NCI-H128 (cell line): ENCODE measurements around the gene S100A9.
"Not testable (repeated sequence)": the region's sequence is repeated elsewhere in the genome, so short reads cannot be mapped to it uniquely, and the experiment has no call there.

Source experiments
- DNase-seq: peaks from one replicate; lab custom pipeline; 2025; ENCODE audit not compliant: unreplicated experiment; lab: John Stamatoyannopoulos, UW

The S100A9 gene

DNA sequence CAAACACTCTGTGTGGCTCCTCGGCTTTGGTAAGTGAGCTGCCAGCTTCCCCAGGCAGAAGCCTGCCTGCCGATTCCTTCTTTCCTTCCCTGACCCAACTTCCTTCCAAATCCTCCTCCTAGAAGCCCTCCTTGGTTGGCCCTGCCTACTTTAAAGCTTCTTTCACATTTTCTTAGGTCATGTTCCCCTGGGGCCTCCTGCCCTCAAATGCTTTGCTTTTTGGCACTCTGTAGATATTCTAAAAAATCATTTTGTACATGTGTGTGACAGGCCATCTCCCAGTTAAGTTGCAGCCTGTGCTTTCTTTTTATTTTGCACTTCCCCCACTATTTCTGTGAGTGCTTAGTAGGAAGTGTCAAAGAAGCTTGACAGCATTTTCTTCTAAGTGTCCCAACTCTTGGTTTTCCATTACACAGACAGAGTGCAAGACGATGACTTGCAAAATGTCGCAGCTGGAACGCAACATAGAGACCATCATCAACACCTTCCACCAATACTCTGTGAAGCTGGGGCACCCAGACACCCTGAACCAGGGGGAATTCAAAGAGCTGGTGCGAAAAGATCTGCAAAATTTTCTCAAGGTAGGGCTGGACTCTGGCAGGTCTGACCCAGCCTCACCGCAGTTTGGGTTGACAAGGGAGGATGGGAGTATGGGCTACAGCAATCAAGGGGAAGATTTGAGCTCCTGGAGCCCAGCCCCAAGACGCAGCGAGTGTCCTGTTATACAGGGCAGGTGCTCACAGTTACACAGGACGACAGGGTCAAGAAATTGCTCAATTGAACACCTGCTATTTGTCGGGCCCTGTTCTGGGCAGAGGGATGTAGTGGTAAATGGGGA is at the start of gene S100A9:
S100A9 (plus strand) TSS at position 2 of the 838 bp plus-strand sequence; CDS start at position 432, 430 bp downstream.
- no peak for DNase-seq

DNA sequence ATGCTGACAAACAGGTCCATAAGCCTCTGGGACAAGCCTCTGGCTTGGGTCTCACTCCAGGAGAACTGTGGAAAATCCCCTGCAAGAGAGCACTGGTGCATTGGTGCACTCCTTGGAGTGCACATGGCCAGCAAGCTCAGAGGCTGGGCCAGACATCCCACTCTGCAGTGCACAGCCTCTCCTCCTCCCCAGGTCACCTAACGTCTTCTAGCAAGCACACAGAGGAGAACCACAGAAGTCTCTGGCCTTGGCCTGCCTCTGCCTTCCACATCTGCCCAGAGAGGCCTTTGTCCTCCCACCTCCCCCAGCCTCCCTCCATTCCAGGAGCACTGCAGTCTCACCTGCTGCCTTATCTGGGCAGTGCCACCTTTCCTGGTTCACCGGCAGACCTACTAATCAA is 49.1 kb upstream of the S100A9 start:
- DNase-seq: no peak

GRCh38 chr1:153309441-153309840 is 48.2 kb upstream of the S100A9 start:
- no peak for DNase-seq

- DNase-seq: no peak
Observed at GRCh38 chr1:153310526-153310925, 47.1 kb upstream of the S100A9 start.

GRCh38 chr1:153312570-153313186 is 45.0 kb upstream of the S100A9 start, which contains the start of gene PGLYRP3:
Gene PGLYRP3 (minus strand): TSS chr1:153312952. CDS start chr1:153310665, 2,287 bp downstream.
- DNase-seq: no peak

- DNase-seq: no peak
Observed at GRCh38 chr1:153313288-153313687, 44.4 kb upstream of the S100A9 start.

DNA sequence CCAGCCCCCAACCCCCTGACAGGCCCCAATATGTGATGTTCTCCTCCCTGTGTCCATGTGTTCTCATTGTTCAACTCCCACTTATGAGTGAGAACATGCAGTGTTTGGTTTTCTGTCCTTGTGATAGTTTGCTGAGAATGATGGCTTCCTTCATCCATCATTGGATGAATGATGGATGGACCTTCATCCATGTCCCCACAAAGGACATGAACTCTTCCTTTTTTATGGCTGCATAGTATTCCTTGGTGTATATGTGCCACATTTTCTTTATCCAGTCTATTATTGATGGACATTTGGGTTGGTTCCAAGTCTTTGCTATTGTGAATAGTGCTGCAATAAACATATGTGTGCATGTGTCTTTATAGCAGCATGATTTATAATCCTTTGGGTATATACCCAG is 43.3 kb upstream of the S100A9 start:
- DNase-seq: not testable (repeated sequence)

DNA sequence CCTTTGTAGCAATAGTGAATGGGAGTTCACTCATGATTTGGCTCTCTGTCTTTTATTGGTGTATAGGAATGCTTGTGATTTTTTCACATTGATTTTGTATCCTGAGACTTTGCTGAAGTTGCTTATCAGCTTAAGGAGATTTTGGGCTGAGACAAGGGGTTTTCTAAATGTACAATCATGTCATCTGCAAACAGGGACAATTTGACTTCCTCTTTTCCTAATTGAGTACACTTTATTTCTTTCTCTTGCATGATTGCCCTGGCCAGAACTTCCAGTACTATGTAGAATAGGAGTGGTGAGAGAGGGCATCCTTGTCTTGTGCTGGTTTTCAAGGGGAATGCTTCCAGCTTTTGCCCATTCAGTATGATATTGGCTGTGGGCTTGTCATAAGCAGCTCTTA is 41.6 kb upstream of the S100A9 start:
- DNase-seq: not testable (repeated sequence)

DNA sequence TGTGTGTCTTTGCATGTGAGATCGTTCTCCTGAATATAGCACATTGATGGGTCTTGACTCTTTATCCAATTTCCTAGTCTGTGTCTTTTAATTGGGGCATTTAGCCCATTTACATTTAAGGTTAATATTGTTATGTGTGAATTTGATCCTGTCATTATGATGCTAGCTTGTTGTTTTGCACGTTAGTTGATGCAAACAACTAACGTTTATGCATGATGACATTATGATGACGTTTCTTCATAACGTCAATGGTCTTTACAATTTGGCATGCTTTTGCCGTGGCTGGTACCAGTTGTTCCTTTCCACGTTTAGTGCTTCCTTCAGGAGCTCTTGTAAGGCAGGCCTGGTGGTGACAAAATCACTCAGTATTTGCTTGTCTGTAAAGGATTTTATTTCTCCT is 39.5 kb upstream of the S100A9 start:
- not testable (repeated sequence) for DNase-seq

GRCh38 chr1:153322568-153322967 is 35.1 kb upstream of the S100A9 start:
- DNase-seq: no peak

- no peak for DNase-seq
Observed at GRCh38 chr1:153324912-153325311, 32.7 kb upstream of the S100A9 start.

DNA sequence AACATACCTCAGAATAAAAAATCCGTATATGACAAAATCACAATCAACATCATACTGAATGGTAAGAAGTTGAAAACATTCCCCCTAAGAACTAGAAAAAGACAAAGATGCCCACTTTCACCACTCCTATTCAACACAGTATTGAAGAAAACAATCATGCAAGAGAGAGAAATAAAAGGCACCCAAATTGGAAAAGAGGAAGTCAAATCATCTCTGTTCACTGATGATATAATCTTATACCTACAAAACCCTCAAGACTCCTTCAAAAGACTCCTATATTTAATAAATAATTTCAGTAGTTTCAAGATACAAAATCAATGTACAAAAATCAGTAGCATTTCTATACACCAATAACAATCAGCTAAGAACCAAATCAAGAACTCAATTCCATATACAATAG is 23.8 kb upstream of the S100A9 start:
- no peak for DNase-seq

GRCh38 chr1:153336650-153337049 is 21.0 kb upstream of the S100A9 start:
- DNase-seq: no peak

DNA sequence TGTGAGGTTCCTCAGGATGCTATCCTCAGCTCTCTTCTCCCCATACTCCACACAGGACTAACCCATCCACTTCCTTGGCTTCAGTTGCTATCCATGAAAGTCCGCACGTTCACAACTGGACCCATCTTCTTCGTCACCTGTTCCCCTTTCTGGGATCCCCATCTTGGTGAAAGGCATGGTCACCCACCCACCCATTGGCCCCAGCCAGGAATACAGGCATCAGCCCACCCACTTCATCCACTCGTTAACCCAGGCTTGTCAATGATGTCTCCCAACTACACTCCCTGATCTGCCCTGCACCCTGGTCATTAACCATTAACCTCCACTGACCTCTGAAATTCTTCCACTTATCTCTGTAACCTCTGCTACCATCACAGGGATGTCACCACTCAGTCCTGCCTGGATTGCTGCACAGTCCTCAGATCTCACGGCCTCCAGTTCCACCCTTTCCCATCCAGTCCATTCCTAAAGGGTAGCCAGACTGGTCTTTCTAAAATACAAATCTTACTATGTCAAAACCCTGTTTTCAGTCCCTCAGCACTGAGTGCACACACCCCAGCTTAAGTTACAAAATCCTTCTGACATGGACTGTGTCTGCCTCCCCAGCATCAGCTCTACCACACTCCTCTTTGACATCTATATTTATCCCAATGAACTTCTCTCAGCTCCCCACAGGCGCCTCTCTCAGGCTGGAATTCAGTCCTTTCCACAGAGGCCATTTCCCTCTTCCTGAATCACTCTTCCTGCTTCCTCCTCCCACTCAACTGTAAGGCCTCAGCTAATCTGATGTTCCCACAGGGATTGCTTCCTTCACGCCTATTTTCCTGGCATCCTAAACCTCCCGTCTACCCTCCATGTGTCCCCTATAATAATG is 19.4 kb upstream of the S100A9 start:
- no peak for DNase-seq

DNA sequence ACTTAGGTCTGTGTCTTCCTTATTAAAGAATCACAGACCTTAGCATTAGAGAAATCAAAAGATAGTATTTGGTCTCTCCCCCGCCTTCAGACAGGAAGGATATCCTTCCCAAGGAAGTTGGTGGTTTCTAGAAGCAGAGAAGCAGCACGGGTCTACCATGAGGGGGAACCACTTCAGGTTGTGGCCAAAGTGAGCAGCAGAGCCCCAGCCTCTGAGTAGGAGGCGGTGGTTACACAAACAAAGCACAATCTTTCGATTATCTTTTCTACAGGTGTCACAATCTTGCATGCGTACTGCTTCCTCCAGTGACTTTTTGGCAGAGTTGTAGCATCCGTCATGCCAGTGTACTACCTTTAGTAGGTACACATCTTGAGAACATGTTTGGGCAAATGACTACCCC is 17.9 kb upstream of the S100A9 start:
- DNase-seq: no peak

GRCh38 chr1:153340356-153340755 is 17.3 kb upstream of the S100A9 start:
- no peak for DNase-seq

DNA sequence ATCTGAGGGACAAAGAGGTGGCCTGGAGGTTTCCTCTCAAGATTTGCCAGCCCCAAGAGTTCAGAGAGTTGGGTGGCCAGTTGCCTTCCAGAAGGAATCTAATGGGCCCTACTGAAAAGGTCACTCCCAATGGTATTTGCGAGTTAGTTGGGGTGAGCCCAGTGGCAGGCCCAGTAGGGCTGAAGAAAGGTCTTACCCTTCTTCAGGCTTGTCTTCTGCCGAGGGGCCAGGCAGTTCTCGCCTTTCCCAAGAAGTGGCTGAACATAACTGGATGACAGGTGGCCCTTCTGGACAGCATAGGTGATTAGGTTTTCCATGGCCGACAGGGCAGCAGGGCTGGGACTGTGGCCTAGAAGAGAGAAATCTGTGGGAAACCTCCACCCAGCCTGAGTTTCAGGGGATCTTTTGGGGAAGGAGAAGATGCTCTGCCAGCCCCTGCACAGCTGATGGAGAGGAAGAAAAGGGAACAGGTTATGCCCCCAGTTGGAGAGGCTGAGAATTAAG is 16.2 kb upstream of the S100A9 start:
- no peak for DNase-seq

GRCh38 chr1:153342178-153342577 is 15.5 kb upstream of the S100A9 start:
- DNase-seq: no peak

GRCh38 chr1:153343040-153343681 is 14.5 kb upstream of the S100A9 start:
- no peak for DNase-seq

DNA sequence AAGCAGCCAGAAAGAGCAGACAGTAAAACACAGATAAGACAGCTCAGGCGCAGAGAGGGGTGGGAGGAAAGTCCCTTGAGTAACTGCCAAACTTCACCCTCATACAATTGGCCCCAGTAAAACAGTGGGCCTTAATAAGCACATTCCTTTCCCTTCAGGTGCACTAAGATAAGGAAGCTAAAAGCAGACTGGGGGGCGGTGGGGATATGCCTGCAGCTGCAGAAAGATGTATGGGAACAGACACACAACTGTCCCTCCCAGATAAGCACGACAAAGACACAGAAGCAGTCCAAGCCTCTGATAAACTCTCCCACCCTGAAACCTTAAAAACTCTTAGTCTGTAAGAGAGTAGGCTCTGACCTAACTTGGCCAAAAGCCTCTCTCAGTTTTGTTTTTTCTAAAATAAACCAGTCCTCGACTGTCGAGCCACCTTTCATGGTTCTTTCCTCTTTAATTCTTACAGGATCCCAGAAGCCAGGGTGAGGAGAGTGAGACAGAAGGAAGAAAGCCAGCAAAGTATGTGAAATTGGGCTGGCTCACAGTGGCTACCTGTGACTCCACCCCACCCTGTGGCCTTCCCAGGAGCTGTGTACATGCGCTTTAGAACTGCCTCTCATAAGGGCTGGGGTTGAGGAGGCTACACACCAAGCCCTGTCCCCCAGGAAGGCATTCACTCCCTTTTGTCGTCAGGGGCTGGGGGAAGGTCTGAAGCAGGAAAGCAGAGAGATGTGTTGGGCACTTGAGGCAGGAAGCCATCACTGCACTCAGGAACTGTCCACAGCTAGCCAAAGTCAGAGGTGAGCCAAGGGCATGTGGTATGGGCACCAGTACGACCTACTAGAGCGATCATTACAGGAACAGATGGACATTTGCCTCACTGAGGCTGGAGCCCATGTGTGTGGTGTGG is 13.6 kb upstream of the S100A9 start:
- DNase-seq: no peak
